Measurements from ENCODE around the gene TIMM13.

DNA sequence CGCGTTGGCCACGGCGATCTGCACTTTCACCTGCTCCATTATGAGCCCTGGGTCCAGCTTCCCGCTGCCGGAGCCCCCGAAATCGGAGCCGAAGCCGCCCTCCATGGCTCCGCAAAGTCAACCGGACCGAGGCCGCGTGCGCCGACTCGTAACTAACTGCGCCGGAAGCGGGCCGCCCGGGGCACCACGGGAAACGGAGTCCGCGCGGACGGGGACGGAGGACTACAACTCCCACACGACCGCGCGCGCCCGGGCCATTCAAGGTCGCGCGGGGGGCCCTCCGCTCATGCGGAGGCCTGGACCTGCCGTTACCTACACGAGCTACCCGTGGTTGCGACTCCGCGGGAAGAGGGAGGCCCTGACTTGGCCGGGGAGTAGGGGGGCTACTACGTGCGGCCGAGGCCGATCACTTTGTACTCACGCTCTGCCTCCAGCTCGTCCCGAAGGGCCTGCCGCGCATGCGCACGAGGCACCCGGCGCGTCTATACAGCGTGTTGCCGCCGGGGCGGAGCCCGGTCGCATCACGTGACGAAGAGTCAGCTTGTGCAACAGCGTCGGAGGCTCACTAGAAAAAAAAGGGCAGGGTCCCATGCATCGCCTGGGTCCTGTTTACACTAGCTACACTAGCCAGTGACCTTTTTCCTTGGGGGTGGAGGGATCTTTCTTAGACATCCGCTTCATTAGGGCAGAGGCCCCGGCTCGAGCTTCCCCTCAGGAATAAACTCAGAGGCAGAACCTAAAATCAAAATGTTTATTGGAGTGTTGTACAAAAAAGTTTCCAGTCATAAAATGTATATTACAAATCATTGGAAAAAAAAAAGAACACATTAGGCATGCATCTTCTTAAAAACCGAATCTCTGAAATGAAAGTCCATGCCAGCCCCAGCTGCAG, at the start of gene TIMM13:
- TF ChIP-seq, protein P1, sequence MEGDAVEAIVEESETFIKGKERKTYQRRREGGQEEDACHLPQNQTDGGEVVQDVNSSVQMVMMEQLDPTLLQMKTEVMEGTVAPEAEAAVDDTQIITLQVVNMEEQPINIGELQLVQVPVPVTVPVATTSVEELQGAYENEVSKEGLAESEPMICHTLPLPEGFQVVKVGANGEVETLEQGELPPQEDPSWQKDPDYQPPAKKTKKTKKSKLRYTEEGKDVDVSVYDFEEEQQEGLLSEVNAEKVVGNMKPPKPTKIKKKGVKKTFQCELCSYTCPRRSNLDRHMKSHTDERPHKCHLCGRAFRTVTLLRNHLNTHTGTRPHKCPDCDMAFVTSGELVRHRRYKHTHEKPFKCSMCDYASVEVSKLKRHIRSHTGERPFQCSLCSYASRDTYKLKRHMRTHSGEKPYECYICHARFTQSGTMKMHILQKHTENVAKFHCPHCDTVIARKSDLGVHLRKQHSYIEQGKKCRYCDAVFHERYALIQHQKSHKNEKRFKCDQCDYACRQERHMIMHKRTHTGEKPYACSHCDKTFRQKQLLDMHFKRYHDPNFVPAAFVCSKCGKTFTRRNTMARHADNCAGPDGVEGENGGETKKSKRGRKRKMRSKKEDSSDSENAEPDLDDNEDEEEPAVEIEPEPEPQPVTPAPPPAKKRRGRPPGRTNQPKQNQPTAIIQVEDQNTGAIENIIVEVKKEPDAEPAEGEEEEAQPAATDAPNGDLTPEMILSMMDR (IDR thresholded peaks at IDR 0.05; ENCODE audit: control extremely low read depth in 1 of 3, insufficient read depth in 1 of 3, low read depth in 1 of 3, low read length in 3 of 3): no peak
- no peak for TF ChIP-seq EZH2 (IDR thresholded peaks at IDR 0.05; ENCODE audit: low read depth, low read length, severe bottlenecking)
- TF ChIP-seq TBP (IDR thresholded peaks at IDR 0.05; ENCODE audit: low read depth, low read length): peak; percentile 65
- no peak for TF ChIP-seq SIRT6 (IDR thresholded peaks at IDR 0.05; ENCODE audit: low read length)
- TF ChIP-seq POLR2AphosphoS5 (IDR thresholded peaks at IDR 0.05; ENCODE audit: low read depth, low read length): peak; percentile 78
- peak; percentile 82; the same call in 1 of the 2 replicates for TF ChIP-seq SP1 (IDR thresholded peaks at IDR 0.05; ENCODE audit: low read depth, low read length)
- peak in 1 of 2 experiments; percentile 59; a peak in 1 of 3 replicates for TF ChIP-seq POLR2A (IDR thresholded peaks at IDR 0.05; ENCODE audit: control extremely low read depth in 1 of 2, low read depth in 2 of 2, low read length in 2 of 2)
- TF ChIP-seq JUN (IDR thresholded peaks at IDR 0.05; ENCODE audit: low read depth, low read length): no peak
- no peak; the same call in 1 of the 2 replicates for TF ChIP-seq TAF1 (IDR thresholded peaks at IDR 0.05; ENCODE audit: low read depth, low read length)
- no peak for TF ChIP-seq JUND (IDR thresholded peaks at IDR 0.05; ENCODE audit: low read length)
- no peak for TF ChIP-seq RNF2 (IDR thresholded peaks at IDR 0.05; ENCODE audit: borderline replicate concordance, low read depth, low read length, missing control alignments, poor library complexity, severe bottlenecking)
- TF ChIP-seq SP2 (IDR thresholded peaks at IDR 0.05; ENCODE audit: low read length): no peak
- TF ChIP-seq, protein P2, sequence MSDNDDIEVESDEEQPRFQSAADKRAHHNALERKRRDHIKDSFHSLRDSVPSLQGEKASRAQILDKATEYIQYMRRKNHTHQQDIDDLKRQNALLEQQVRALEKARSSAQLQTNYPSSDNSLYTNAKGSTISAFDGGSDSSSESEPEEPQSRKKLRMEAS (IDR thresholded peaks at IDR 0.05): peak; percentile 95

Measured in H1 (cell line).